Astrocyte (in vitro differentiated cells and primary cell): Measurements from ENCODE around the gene PPM1E. TPM values are rescaled to one million over a fixed set of nuclear protein-coding genes. Genes with fewer than 3 reads are reported as not detected.

Experiments used
- DNase-seq: peaks from one replicate; pipeline ENCODE4 v3.0.0-alpha.2; 2010; ENCODE audit warnings: low read depth
- FAIRE-seq: peaks from 2 replicates; lab custom pipeline; 2011; peaks lifted over from hg19 to GRCh38; lab: Jason Lieb, UNC
- H2AFZ ChIP-seq: 2 replicates; pipeline ENCODE4 v1.6.0; 2012; ENCODE audit warnings: low read depth, low read length, inconsistent platforms
- H3K27ac ChIP-seq: 2 replicates; pipeline ENCODE4 v1.5.1; 2011; ENCODE audit warnings: low read depth, low read length, inconsistent platforms
- H3K27me3 ChIP-seq: 2 replicates; pipeline ENCODE4 v1.6.0; 2011; ENCODE audit warnings: low read length, inconsistent platforms; ENCODE audit not compliant: insufficient read depth
- H3K36me3 ChIP-seq: 2 replicates; pipeline ENCODE4 v1.5.1; 2011; ENCODE audit warnings: low read length, inconsistent platforms; ENCODE audit not compliant: insufficient read depth
- H3K4me1 ChIP-seq: 2 replicates; pipeline ENCODE4 v1.5.1; 2011; ENCODE audit warnings: low read length, inconsistent platforms; ENCODE audit not compliant: insufficient read depth
- H3K4me2 ChIP-seq: 2 replicates; pipeline ENCODE4 v1.6.0; 2012; ENCODE audit warnings: low read length, inconsistent platforms
- H3K4me3 ChIP-seq: 2 replicates; pipeline ENCODE4 v1.5.1; 2011; ENCODE audit warnings: low read depth, mild to moderate bottlenecking, low read length, inconsistent platforms; ENCODE audit not compliant: insufficient read depth
- H3K79me2 ChIP-seq: 2 replicates; pipeline ENCODE4 v1.6.0; 2012; ENCODE audit warnings: mild to moderate bottlenecking, low read length, inconsistent platforms; ENCODE audit not compliant: insufficient read depth
- H3K9ac ChIP-seq: 2 replicates; pipeline ENCODE4 v1.6.0; 2012; ENCODE audit warnings: mild to moderate bottlenecking, low read length, inconsistent platforms
- H3K9me3 ChIP-seq: 2 replicates; pipeline ENCODE4 v1.5.1; 2012; ENCODE audit warnings: low read depth, mild to moderate bottlenecking, low read length, inconsistent platforms; ENCODE audit not compliant: insufficient read depth
- H4K20me1 ChIP-seq: 2 replicates; pipeline ENCODE4 v1.6.0; 2012; ENCODE audit warnings: low read length, inconsistent platforms; ENCODE audit not compliant: insufficient read depth
- H3K27ac Mint-ChIP-seq: one replicate; pipeline ENCODE4 v1.8.0; 2021; ENCODE audit warnings: mild to moderate bottlenecking, mixed read lengths; ENCODE audit not compliant: unreplicated experiment
- H3K27me3 Mint-ChIP-seq: one replicate; pipeline ENCODE4 v1.8.0; 2021; ENCODE audit warnings: low read depth, mixed read lengths; ENCODE audit not compliant: unreplicated experiment
- H3K36me3 Mint-ChIP-seq: one replicate; pipeline ENCODE4 v1.8.0; 2021; ENCODE audit warnings: low read depth, mixed read lengths; ENCODE audit not compliant: unreplicated experiment
- H3K4me1 Mint-ChIP-seq: one replicate; pipeline ENCODE4 v1.8.0; 2021; ENCODE audit warnings: low read depth, mixed read lengths; ENCODE audit not compliant: unreplicated experiment
- H3K4me3 Mint-ChIP-seq: one replicate; pipeline ENCODE4 v1.8.0; 2021; ENCODE audit warnings: mild to moderate bottlenecking, moderate library complexity, mixed read lengths; ENCODE audit not compliant: unreplicated experiment
- H3K9me3 Mint-ChIP-seq: one replicate; pipeline ENCODE4 v1.8.0; 2021; ENCODE audit warnings: mild to moderate bottlenecking, mixed read lengths; ENCODE audit not compliant: unreplicated experiment
- EZH2 ChIP-seq: IDR thresholded peaks from 2 replicates; pipeline ENCODE4 v1.6.1; 2012; ENCODE audit warnings: mild to moderate bottlenecking, low read length, inconsistent platforms; ENCODE audit not compliant: insufficient read depth
- total RNA-seq: library from RNA; stranded (reverse); gene quantifications from 2 replicates; pipeline ENCODE4 v1.2.1, GENCODE V29; 2021
- TF ChIP-seq, protein P1 (sequence below): IDR thresholded peaks from 2 replicates; pipeline ENCODE4 v1.5.1; 2011; ENCODE audit warnings: low read depth, mild to moderate bottlenecking, inconsistent platforms, low read length, moderate library complexity; ENCODE audit not compliant: insufficient read depth

The PPM1E gene
- total RNA-seq, 1 donor from 2014 or later: 0.79 TPM

DNA sequence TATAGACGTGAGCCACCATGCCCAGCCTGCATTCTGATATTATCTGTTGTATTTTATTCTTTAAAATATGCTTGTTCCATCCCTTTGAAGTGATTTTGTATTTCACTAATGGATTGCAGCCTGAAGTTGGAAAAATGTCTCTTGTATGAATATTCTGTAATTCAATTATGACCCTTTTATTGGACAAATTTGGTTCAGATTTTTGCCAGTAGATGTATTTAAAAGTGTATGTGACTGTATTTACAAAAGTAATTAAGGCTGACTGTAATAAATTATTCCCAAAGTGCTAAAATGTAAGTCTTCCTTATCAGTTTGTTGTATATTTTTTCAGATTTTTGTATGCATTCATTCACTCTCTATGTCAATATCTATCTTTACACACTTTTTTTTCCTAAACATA is 23.8 kb downstream of the PPM1E start:
- FAIRE-seq (no peak), DNase-seq (no peak)
- H2AFZ ChIP-seq: no peak overlapping the region
- no peaks in the 10 kb centered on the region for H3K79me2 ChIP-seq
- no peaks in the 10 kb centered on the region for H3K9me3 ChIP-seq
- H3K4me2 ChIP-seq: no peak overlapping the region
- no peaks in the 10 kb centered on the region for H3K36me3 ChIP-seq
- no peak overlapping the region for H3K4me3 ChIP-seq
- Mint-ChIP-seq H3K27ac (no peak overlapping the region), H3K9me3 (no peaks in the 10 kb centered on the region), H3K4me1 (no peaks in the 10 kb centered on the region), H3K4me3 (no peak overlapping the region), H3K36me3 (no peaks in the 10 kb centered on the region), H3K27me3 (no peaks in the 10 kb centered on the region)
- H3K9ac ChIP-seq: no peak overlapping the region
- H4K20me1 ChIP-seq: no peaks in the 10 kb centered on the region
- H3K4me1 ChIP-seq: no peaks in the 10 kb centered on the region
- H3K27ac ChIP-seq: no peak overlapping the region
- H3K27me3 ChIP-seq: no peaks in the 10 kb centered on the region
- TF ChIP-seq EZH2: no peak
- TF ChIP-seq, protein P1, sequence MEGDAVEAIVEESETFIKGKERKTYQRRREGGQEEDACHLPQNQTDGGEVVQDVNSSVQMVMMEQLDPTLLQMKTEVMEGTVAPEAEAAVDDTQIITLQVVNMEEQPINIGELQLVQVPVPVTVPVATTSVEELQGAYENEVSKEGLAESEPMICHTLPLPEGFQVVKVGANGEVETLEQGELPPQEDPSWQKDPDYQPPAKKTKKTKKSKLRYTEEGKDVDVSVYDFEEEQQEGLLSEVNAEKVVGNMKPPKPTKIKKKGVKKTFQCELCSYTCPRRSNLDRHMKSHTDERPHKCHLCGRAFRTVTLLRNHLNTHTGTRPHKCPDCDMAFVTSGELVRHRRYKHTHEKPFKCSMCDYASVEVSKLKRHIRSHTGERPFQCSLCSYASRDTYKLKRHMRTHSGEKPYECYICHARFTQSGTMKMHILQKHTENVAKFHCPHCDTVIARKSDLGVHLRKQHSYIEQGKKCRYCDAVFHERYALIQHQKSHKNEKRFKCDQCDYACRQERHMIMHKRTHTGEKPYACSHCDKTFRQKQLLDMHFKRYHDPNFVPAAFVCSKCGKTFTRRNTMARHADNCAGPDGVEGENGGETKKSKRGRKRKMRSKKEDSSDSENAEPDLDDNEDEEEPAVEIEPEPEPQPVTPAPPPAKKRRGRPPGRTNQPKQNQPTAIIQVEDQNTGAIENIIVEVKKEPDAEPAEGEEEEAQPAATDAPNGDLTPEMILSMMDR: no peak

DNA sequence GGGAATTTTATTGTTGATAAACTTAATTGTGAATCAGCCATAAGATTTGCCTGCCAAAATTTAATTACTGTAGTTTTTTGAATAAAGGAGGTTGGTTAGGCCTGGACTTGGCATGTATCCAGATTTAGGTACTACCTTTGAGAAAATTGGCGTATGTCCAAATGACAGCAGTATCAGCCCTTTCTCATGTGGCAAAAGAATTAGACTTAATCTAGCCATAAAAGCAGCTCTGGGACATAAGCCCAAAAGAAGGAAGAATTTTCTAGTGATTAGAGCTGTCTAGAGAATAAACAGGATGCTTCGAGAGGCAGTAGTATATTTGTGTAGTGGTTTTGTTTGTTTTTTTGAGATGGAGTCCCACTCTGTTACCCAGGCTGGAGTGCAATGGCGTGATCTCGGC is 27.7 kb downstream of the PPM1E start:
- Mint-ChIP-seq H3K4me1 (peaks cover 8% of the 10 kb centered on the region), H3K36me3 (no peaks in the 10 kb centered on the region), H3K27ac (no peak overlapping the region), H3K27me3 (no peaks in the 10 kb centered on the region), H3K9me3 (no peaks in the 10 kb centered on the region), H3K4me3 (no peak overlapping the region)
- H2AFZ ChIP-seq: no peak overlapping the region
- H3K27me3 ChIP-seq: no peaks in the 10 kb centered on the region
- H4K20me1 ChIP-seq: no peaks in the 10 kb centered on the region
- FAIRE-seq (no peak), DNase-seq (no peak)
- no peak overlapping the region for H3K4me2 ChIP-seq
- TF ChIP-seq, protein P1: no peak
- TF ChIP-seq EZH2: no peak
- no peak overlapping the region for H3K9ac ChIP-seq
- peaks cover 10% of the 10 kb centered on the region for H3K4me1 ChIP-seq
- no peaks in the 10 kb centered on the region for H3K79me2 ChIP-seq
- no peak overlapping the region for H3K4me3 ChIP-seq
- no peaks in the 10 kb centered on the region for H3K36me3 ChIP-seq
- no peaks in the 10 kb centered on the region for H3K9me3 ChIP-seq
- H3K27ac ChIP-seq: no peak overlapping the region

DNA sequence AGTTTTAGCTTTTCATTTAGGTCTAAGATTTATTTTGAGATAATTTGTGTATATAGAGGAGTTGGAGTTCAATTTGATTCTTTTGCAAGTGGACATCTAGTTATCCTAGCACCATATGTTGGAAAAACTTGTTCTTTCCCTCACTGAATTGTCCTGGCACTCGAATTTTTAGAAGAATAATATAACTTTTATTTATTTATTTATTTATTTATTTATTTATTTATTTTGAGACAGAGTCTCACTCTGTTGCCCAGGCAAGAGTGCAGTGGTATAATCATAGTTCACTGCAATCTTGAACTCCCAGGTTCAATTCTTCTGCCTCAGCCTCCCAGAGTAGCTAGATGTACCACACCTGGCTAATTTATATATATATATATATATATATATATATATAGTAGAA is 29.4 kb downstream of the PPM1E start:
- H3K4me3 ChIP-seq: no peak overlapping the region
- no peaks in the 10 kb centered on the region for H4K20me1 ChIP-seq
- Mint-ChIP-seq H3K9me3 (no peaks in the 10 kb centered on the region), H3K4me3 (no peak overlapping the region), H3K4me1 (peaks cover 11% of the 10 kb centered on the region), H3K27me3 (no peaks in the 10 kb centered on the region), H3K27ac (no peak overlapping the region), H3K36me3 (no peaks in the 10 kb centered on the region)
- H3K79me2 ChIP-seq: no peaks in the 10 kb centered on the region
- no peak overlapping the region for H3K9ac ChIP-seq
- no peak overlapping the region for H3K4me2 ChIP-seq
- H3K27ac ChIP-seq: no peak overlapping the region
- DNase-seq: no peak
- TF ChIP-seq, protein P1: no peak
- TF ChIP-seq EZH2: no peak
- peaks cover 10% of the 10 kb centered on the region for H3K4me1 ChIP-seq
- no peaks in the 10 kb centered on the region for H3K27me3 ChIP-seq
- no peak overlapping the region for H2AFZ ChIP-seq
- no peak for FAIRE-seq
- no peaks in the 10 kb centered on the region for H3K9me3 ChIP-seq
- no peaks in the 10 kb centered on the region for H3K36me3 ChIP-seq
